GM12874 (cell line): Measurements from ENCODE around the gene KIAA1328.

ENCODE experiments used
- CTCF ChIP-seq: IDR thresholded peaks from 2 replicates; pipeline ENCODE4 v1.5.1; 2011; ENCODE audit warnings: low read depth, mild to moderate bottlenecking, control low read depth, low read length, moderate library complexity; ENCODE audit not compliant: insufficient read depth

KIAA1328 gene

GRCh38 chr18:37170984-37171383 is 342.1 kb downstream of the KIAA1328 start:
- TF ChIP-seq CTCF = no peak

- TF ChIP-seq CTCF = no peak
These were observed 344.5 kb downstream of the KIAA1328 start for GRCh38 chr18:37173384-37173783.

- no peak for TF ChIP-seq CTCF
These were observed 347.0 kb downstream of the KIAA1328 start for GRCh38 chr18:37175727-37176620.

- TF ChIP-seq CTCF = no peak
These were observed 347.7 kb downstream of the KIAA1328 start for GRCh38 chr18:37176621-37176934.

- TF ChIP-seq CTCF = no peak
These were observed 350.5 kb downstream of the KIAA1328 start for GRCh38 chr18:37179384-37179783.

- TF ChIP-seq CTCF = no peak
These were observed 351.2 kb downstream of the KIAA1328 start for GRCh38 chr18:37180086-37180485.

GRCh38 chr18:37182340-37183135 is 353.6 kb downstream of the KIAA1328 start:
- no peak for TF ChIP-seq CTCF
